CD4-positive, CD25-positive, alpha-beta regulatory T cell (primary cell): ENCODE data around the gene GRIK1. TPM values are rescaled to one million over a fixed set of nuclear protein-coding genes. Genes with fewer than 3 reads are reported as not detected.

ENCODE experiments used
- ATAC-seq, 2 donors: fragments of 150-1000 bp; cut with Tn5 transposase; one replicate each; pipeline ENCODE4 v1.10.0; 2021; ENCODE audit warnings: low read depth in 2 of 2, moderate number of reproducible peaks in 2 of 2, moderate library complexity in 1 of 2
- DNase-seq, 3 donors: peaks; one replicate each; pipeline versions ENCODE4 v3.0.0 to v3.0.0-alpha.2; 2012 to 2022; ENCODE audit warnings: mixed read lengths in 1 of 3
- H3K27ac ChIP-seq: one replicate; pipeline ENCODE4 v1.7.0; 2013; ENCODE audit warnings: mild to moderate bottlenecking, low read length; ENCODE audit not compliant: insufficient read depth, poor library complexity, severe bottlenecking
- H3K27me3 ChIP-seq: one replicate; pipeline ENCODE4 v1.7.0; 2013; ENCODE audit warnings: low read length; ENCODE audit not compliant: control insufficient read depth, insufficient read depth
- H3K36me3 ChIP-seq: one replicate; pipeline ENCODE4 v1.7.0; 2013; ENCODE audit warnings: mild to moderate bottlenecking, low read length, moderate library complexity; ENCODE audit not compliant: control insufficient read depth, insufficient read depth
- H3K4me1 ChIP-seq: 2 replicates; pipeline ENCODE4 v1.7.0; 2013; ENCODE audit warnings: mild to moderate bottlenecking, low read length; ENCODE audit not compliant: insufficient read depth, control insufficient read depth, poor library complexity, severe bottlenecking
- H3K4me3 ChIP-seq: one replicate; pipeline ENCODE4 v1.7.0; 2013; ENCODE audit warnings: low read depth, mild to moderate bottlenecking, low read length, moderate library complexity
- H3K9me3 ChIP-seq, 2 experiments: 1 replicate in 1 of 2; 2 replicates in 1 of 2; pipeline ENCODE4 v1.7.0; 2013; ENCODE audit warnings: low read length in 2 of 2, mild to moderate bottlenecking in 1 of 2, moderate library complexity in 1 of 2; ENCODE audit not compliant: control insufficient read depth in 2 of 2
- H3K27ac Mint-ChIP-seq, 3 donors: one replicate each; pipeline ENCODE4 v1.8.0; 2020 to 2022; ENCODE audit warnings: mild to moderate bottlenecking in 3 of 3, mixed read lengths in 3 of 3, moderate library complexity in 2 of 3
- H3K27me3 Mint-ChIP-seq: one replicate; pipeline ENCODE4 v1.8.0; 2022; ENCODE audit warnings: mild to moderate bottlenecking, mixed read lengths
- H3K36me3 Mint-ChIP-seq: one replicate; pipeline ENCODE4 v1.8.0; 2020; ENCODE audit warnings: mixed read lengths
- H3K4me1 Mint-ChIP-seq, 4 donors: one replicate each; pipeline ENCODE4 v1.8.0; 2020 to 2022; ENCODE audit warnings: mixed read lengths in 4 of 4, mild to moderate bottlenecking in 1 of 4
- H3K4me3 Mint-ChIP-seq, 4 donors: one replicate each; pipeline ENCODE4 v1.8.0; 2020 to 2022; ENCODE audit warnings: mild to moderate bottlenecking in 4 of 4, mixed read lengths in 4 of 4, moderate library complexity in 3 of 4
- H3K9me3 Mint-ChIP-seq, 7 donors: one replicate each; pipeline ENCODE4 v1.8.0; 2020 to 2022; ENCODE audit warnings: mixed read lengths in 7 of 7, mild to moderate bottlenecking in 3 of 7, moderate library complexity in 2 of 7
- polyA plus RNA-seq, 4 donors: library from polyadenylated mRNA; unstranded; fragments of 300-500 nt; fragmentation: Illumina TruSeq; gene quantifications; one replicate each; pipeline ENCODE4 v1.2.3, GENCODE V29; 2021
- total RNA-seq: library from RNA; stranded (reverse); gene quantifications from one replicate; pipeline ENCODE4 v1.2.3, GENCODE V29; 2022

GRIK1 gene
- total and polyA plus RNA-seq, 5 donors from 2014 or later, result 0.06 TPM; not detected in 4

- ATAC-seq (no peak), DNase-seq (no peak)
- H3K27ac Mint-ChIP-seq, result no peak overlapping the region
- H3K27me3 ChIP-seq, result no peaks in the 10 kb centered on the region
- H3K36me3 Mint-ChIP-seq, result peaks cover 23% of the 10 kb centered on the region
- H3K36me3 ChIP-seq, result no peaks in the 10 kb centered on the region
- no peaks in the 10 kb centered on the region for H3K9me3 ChIP-seq
- H3K4me1 ChIP-seq, result no peaks in the 10 kb centered on the region
- no peak overlapping the region for H3K4me3 Mint-ChIP-seq
- peaks cover 0 to 5% (median 0%) of the 10 kb centered on the region in 4 donors for H3K4me1 Mint-ChIP-seq
- no peak overlapping the region for H3K4me3 ChIP-seq
- H3K27ac ChIP-seq, result no peak overlapping the region
- no peaks in the 10 kb centered on the region for H3K27me3 Mint-ChIP-seq
- no peaks in the 10 kb centered on the region for H3K9me3 Mint-ChIP-seq
Measured at GRCh38 chr21:29550205-29550604, 389.6 kb downstream of the GRIK1 start.

- H3K27ac ChIP-seq, result no peak overlapping the region
- no peaks in the 10 kb centered on the region for H3K36me3 ChIP-seq
- no peaks in the 10 kb centered on the region for H3K4me1 ChIP-seq
- no peak overlapping the region for H3K4me3 Mint-ChIP-seq
- H3K9me3 ChIP-seq, result no peaks in the 10 kb centered on the region
- no peaks in the 10 kb centered on the region for H3K27me3 Mint-ChIP-seq
- no peak overlapping the region for H3K4me3 ChIP-seq
- H3K36me3 Mint-ChIP-seq, result peaks cover 17% of the 10 kb centered on the region
- no peaks in the 10 kb centered on the region for H3K9me3 Mint-ChIP-seq
- H3K27me3 ChIP-seq, result no peaks in the 10 kb centered on the region
- peaks cover 0 to 5% (median 0%) of the 10 kb centered on the region in 4 donors for H3K4me1 Mint-ChIP-seq
- DNase-seq, result no peak
- no peak for ATAC-seq
- no peak overlapping the region for H3K27ac Mint-ChIP-seq
Measured at GRCh38 chr21:29549614-29550013, 390.2 kb downstream of the GRIK1 start.

GRCh38 chr21:29547998-29548397 is 391.8 kb downstream of the GRIK1 start:
- Histone ChIP-seq H3K4me1 (no peaks in the 10 kb centered on the region), H3K36me3 (no peaks in the 10 kb centered on the region), H3K27me3 (no peaks in the 10 kb centered on the region), H3K4me3 (no peak overlapping the region), H3K27ac (no peak overlapping the region), H3K9me3 (no peaks in the 10 kb centered on the region)
- Mint-ChIP-seq H3K27ac (no peak overlapping the region), H3K4me1 (peaks cover 0 to 2% (median 0%) of the 10 kb centered on the region in 4 donors), H3K9me3 (peaks cover 0 to 1% (median 0%) of the 10 kb centered on the region in 7 donors), H3K27me3 (no peaks in the 10 kb centered on the region), H3K4me3 (no peak overlapping the region), H3K36me3 (peaks cover 16% of the 10 kb centered on the region)
- DNase-seq (no peak), ATAC-seq (no peak)

GRCh38 chr21:29546071-29546470 is 393.7 kb downstream of the GRIK1 start:
- H3K9me3 Mint-ChIP-seq, result peaks cover 0 to 1% (median 0%) of the 10 kb centered on the region in 7 donors
- H3K36me3 Mint-ChIP-seq, result peaks cover 16% of the 10 kb centered on the region
- H3K36me3 ChIP-seq, result no peaks in the 10 kb centered on the region
- ATAC-seq, result no peak
- peaks cover 0 to 14% (median 1%) of the 10 kb centered on the region in 4 donors for H3K4me1 Mint-ChIP-seq
- DNase-seq, result no peak
- no peaks in the 10 kb centered on the region for H3K9me3 ChIP-seq
- H3K4me1 ChIP-seq, result no peaks in the 10 kb centered on the region
- H3K27me3 Mint-ChIP-seq, result no peaks in the 10 kb centered on the region
- H3K27me3 ChIP-seq, result no peaks in the 10 kb centered on the region
- no peak overlapping the region for H3K4me3 Mint-ChIP-seq
- no peak overlapping the region for H3K4me3 ChIP-seq
- no peak overlapping the region for H3K27ac Mint-ChIP-seq
- no peak overlapping the region for H3K27ac ChIP-seq

GRCh38 chr21:29540289-29540688 is 399.5 kb downstream of the GRIK1 start:
- Mint-ChIP-seq H3K4me1 (peaks cover 0 to 19% (median 1%) of the 10 kb centered on the region in 4 donors), H3K4me3 (no peak overlapping the region), H3K27ac (no peak overlapping the region), H3K9me3 (peaks cover 1 to 11% (median 7%) of the 10 kb centered on the region in 7 donors), H3K27me3 (peaks cover 4% of the 10 kb centered on the region), H3K36me3 (peaks cover 24% of the 10 kb centered on the region)
- Histone ChIP-seq H3K4me3 (no peak overlapping the region), H3K27ac (no peak overlapping the region), H3K27me3 (no peaks in the 10 kb centered on the region), H3K36me3 (no peaks in the 10 kb centered on the region), H3K9me3 (no peaks in the 10 kb centered on the region), H3K4me1 (no peaks in the 10 kb centered on the region)
- DNase-seq (no peak), ATAC-seq (no peak)

GRCh38 chr21:29538115-29538514 is 401.7 kb downstream of the GRIK1 start:
- Histone ChIP-seq H3K27ac (no peak overlapping the region), H3K27me3 (no peaks in the 10 kb centered on the region), H3K36me3 (no peaks in the 10 kb centered on the region), H3K4me3 (no peak overlapping the region), H3K4me1 (no peaks in the 10 kb centered on the region), H3K9me3 (no peaks in the 10 kb centered on the region)
- Mint-ChIP-seq H3K9me3 (peaks cover 1 to 13% (median 7%) of the 10 kb centered on the region in 7 donors), H3K27me3 (peaks cover 4% of the 10 kb centered on the region), H3K27ac (no peak overlapping the region), H3K4me1 (peaks cover 0 to 19% (median 0%) of the 10 kb centered on the region in 4 donors), H3K4me3 (no peak overlapping the region), H3K36me3 (peaks cover 36% of the 10 kb centered on the region)
- DNase-seq (no peak), ATAC-seq (no peak)

GRCh38 chr21:29534448-29534847 is 405.3 kb downstream of the GRIK1 start:
- Histone ChIP-seq H3K27me3 (no peaks in the 10 kb centered on the region), H3K4me3 (no peak overlapping the region), H3K27ac (no peak overlapping the region), H3K4me1 (no peaks in the 10 kb centered on the region), H3K36me3 (no peaks in the 10 kb centered on the region), H3K9me3 (no peaks in the 10 kb centered on the region)
- ATAC-seq (no peak), DNase-seq (no peak)
- Mint-ChIP-seq H3K4me1 (peaks cover 0 to 8% (median 2%) of the 10 kb centered on the region in 4 donors), H3K4me3 (no peak overlapping the region), H3K27me3 (no peaks in the 10 kb centered on the region), H3K36me3 (peaks cover 55% of the 10 kb centered on the region), H3K27ac (peak overlapping the region in 1 of 3 donors; percentile 30), H3K9me3 (peaks cover 3 to 13% (median 7%) of the 10 kb centered on the region in 7 donors)

- H3K4me3 Mint-ChIP-seq, result no peak overlapping the region
- H3K27me3 Mint-ChIP-seq, result no peaks in the 10 kb centered on the region
- no peak overlapping the region for H3K27ac Mint-ChIP-seq
- H3K36me3 ChIP-seq, result peaks cover 3% of the 10 kb centered on the region
- peaks cover 44% of the 10 kb centered on the region for H3K36me3 Mint-ChIP-seq
- peaks cover 8 to 21% of the 10 kb centered on the region in 2 experiments for H3K9me3 ChIP-seq
- no peaks in the 10 kb centered on the region for H3K4me1 ChIP-seq
- no peaks in the 10 kb centered on the region for H3K27me3 ChIP-seq
- H3K9me3 Mint-ChIP-seq, result peaks cover 2 to 23% (median 12%) of the 10 kb centered on the region in 7 donors
- no peak overlapping the region for H3K27ac ChIP-seq
- peaks cover 0 to 14% (median 4%) of the 10 kb centered on the region in 4 donors for H3K4me1 Mint-ChIP-seq
- H3K4me3 ChIP-seq, result no peak overlapping the region
- DNase-seq, result no peak
- ATAC-seq, result no peak
Measured at GRCh38 chr21:29529139-29529538, 410.7 kb downstream of the GRIK1 start.
